Measurements from ENCODE around the gene ADORA1. TPM values are rescaled to one million over a fixed set of nuclear protein-coding genes. Genes with fewer than 3 reads are reported as not detected.

ADORA1 gene
- total and polyA plus RNA-seq, 11 donors: 0.81 to 17.8 (median 9.5) TPM

DNA sequence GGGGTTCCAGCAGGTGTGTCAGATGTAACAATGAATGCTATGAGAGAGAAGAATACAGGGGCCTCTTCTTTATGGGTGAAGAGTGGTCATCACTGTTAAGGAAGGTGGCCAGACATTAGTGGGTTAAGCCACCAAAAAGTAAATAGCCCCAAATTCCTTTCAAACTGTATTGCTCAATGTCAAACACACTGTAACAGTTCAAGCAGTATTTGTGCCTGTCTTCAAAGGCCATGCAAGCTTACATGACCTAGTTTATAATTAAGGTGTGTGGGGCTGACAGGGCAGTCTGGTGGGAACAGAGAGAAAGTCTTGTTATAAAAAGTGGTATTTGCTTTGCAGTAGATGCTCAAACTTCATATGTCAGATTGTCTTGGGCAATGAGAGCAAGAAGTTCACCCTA lies 83.5 kb downstream of the ADORA1 start:
- no peaks in the 10 kb centered on the region for H3K9me3 ChIP-seq
- no peaks in the 10 kb centered on the region for H3K36me3 ChIP-seq
- DNase-seq (no peak), ATAC-seq (no peak)
- no peak overlapping the region for H3K4me3 ChIP-seq
- intact Hi-C loops (cut with DNase I): no loop called here
- H3K27ac ChIP-seq: no peak overlapping the region
- no peaks in the 10 kb centered on the region for H3K4me1 ChIP-seq
- H3K27me3 ChIP-seq: no peaks in the 10 kb centered on the region
- TF ChIP-seq, protein P1, sequence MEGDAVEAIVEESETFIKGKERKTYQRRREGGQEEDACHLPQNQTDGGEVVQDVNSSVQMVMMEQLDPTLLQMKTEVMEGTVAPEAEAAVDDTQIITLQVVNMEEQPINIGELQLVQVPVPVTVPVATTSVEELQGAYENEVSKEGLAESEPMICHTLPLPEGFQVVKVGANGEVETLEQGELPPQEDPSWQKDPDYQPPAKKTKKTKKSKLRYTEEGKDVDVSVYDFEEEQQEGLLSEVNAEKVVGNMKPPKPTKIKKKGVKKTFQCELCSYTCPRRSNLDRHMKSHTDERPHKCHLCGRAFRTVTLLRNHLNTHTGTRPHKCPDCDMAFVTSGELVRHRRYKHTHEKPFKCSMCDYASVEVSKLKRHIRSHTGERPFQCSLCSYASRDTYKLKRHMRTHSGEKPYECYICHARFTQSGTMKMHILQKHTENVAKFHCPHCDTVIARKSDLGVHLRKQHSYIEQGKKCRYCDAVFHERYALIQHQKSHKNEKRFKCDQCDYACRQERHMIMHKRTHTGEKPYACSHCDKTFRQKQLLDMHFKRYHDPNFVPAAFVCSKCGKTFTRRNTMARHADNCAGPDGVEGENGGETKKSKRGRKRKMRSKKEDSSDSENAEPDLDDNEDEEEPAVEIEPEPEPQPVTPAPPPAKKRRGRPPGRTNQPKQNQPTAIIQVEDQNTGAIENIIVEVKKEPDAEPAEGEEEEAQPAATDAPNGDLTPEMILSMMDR (IDR thresholded peaks at IDR 0.05): no peak
- no peak for TF ChIP-seq POLR2A (IDR thresholded peaks at IDR 0.05)

DNA sequence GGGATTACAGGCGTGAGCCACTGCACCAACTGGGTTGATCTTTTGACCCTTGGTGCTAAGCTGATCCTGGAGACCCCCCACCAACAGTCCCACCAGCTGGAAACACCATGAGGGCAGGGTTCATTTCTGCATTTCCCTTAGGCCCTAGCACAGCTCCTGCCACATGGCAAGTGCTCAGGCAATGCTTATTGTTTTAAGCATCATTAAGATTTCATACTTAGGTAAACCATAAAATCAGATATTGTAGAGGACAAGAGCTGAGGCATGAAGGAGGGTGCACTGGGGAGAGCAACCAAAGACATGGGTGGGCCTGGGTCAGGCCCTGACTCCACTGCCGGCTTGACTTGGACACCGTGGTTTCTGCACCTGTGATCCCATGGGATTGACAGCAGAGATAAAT lies 84.3 kb downstream of the ADORA1 start:
- TF ChIP-seq POLR2A (IDR thresholded peaks at IDR 0.05): no peak
- TF ChIP-seq, protein P1 (IDR thresholded peaks at IDR 0.05): no peak
- intact Hi-C loops (cut with DNase I): no loop called here

DNA sequence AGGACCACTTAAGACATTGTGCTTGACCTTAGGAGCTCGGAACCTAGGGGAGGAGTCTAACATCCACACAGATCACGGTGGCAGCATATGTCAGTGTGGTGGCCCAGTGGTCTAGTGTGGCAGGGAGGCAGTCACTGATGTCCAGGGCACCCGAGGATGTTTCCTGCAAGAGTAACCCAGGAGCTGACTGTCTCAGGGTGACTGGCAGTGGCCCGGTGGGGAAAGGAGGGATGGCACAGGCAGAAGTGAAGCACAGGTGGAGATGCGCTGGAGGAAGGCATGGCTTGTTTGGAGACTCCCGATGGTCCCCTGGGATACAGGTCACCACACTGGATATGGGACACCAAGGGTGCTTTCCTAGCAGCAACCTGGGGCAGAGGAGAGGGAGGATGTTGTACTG lies 85.6 kb downstream of the ADORA1 start:
- H3K4me3 ChIP-seq: no peak overlapping the region
- WGBS, 4 donors: 77 to 88% (median 81%) methylated on average over 6 of the region's 6 CpGs
- no peaks in the 10 kb centered on the region for H3K9me3 ChIP-seq
- no peak overlapping the region for H3K27ac ChIP-seq
- intact Hi-C loops (cut with DNase I): no loop called here
- H3K4me1 ChIP-seq: peaks cover 0 to 4% (median 0%) of the 10 kb centered on the region in 12 donors
- H3K36me3 ChIP-seq: no peaks in the 10 kb centered on the region
- no peak for DNase-seq
- TF ChIP-seq POLR2A (IDR thresholded peaks at IDR 0.05): no peak
- TF ChIP-seq, protein P1 (IDR thresholded peaks at IDR 0.05): no peak
- no peak for ATAC-seq
- peaks cover 0 to 9% (median 0%) of the 10 kb centered on the region in 9 donors for H3K27me3 ChIP-seq

More for the DNA sequence above, 84.3 kb downstream of the ADORA1 start:
- no peak for ATAC-seq
- Histone ChIP-seq H3K9me3 (no peaks in the 10 kb centered on the region), H3K36me3 (no peaks in the 10 kb centered on the region), H3K4me3 (no peak overlapping the region), H3K4me1 (peaks cover 0 to 4% (median 0%) of the 10 kb centered on the region in 12 donors), H3K27me3 (peaks cover 0 to 6% (median 0%) of the 10 kb centered on the region in 9 donors), H3K27ac (no peak overlapping the region)
- DNase-seq: no peak
- 92 to 95% (median 93%) methylated on average over 3 of the region's 3 CpGs for WGBS, 4 donors

DNA sequence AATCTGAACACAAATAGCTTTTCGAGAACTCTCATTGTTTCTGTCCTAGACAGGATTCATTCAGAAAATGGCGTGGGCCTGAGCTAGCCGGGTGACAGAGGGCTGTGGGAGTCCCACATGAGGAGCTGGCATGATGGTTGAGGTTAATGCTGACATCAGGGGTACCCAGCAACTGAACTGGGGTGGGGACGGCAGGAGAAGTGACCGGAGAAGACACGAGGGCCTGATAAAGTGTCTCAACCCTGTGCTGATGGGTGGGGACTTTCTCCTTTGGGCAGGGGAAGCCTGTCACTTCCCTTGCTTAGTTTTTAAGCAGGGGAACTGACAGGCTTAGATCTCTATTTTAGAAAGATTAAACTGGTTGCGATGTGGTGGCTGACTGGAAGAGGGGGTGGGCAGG lies 87.3 kb downstream of the ADORA1 start:
- no peak for ATAC-seq
- no peak overlapping the region for H3K27ac ChIP-seq
- H3K4me3 ChIP-seq: no peak overlapping the region
- TF ChIP-seq, protein P1 (IDR thresholded peaks at IDR 0.05): no peak
- no peak for TF ChIP-seq POLR2A (IDR thresholded peaks at IDR 0.05)
- H3K9me3 ChIP-seq: no peaks in the 10 kb centered on the region
- H3K27me3 ChIP-seq: peaks cover 0 to 9% (median 0%) of the 10 kb centered on the region in 9 donors
- 75 to 83% (median 78%) methylated on average over 7 of the region's 7 CpGs for WGBS, 4 donors
- H3K36me3 ChIP-seq: no peaks in the 10 kb centered on the region
- no peak for DNase-seq
- intact Hi-C loops (cut with DNase I): loop anchor here in 3 of 10 donors (1.0 to 5.0 kb wide), 4 partner anchors 43 to 176 kb away; no protein-coding TSS in a partner anchor
- H3K4me1 ChIP-seq: peaks cover 0 to 4% (median 0%) of the 10 kb centered on the region in 12 donors

Data from heart left ventricle (tissue), 16 donors.